HG02943 (cell line): Measurements from ENCODE around the gene APMAP.
A peak's percentile ranks its signal among the peaks of the same experiment; 100 is the strongest.

Source experiments
- ATAC-seq: cut with Tn5 transposase; IDR thresholded peaks from one replicate; pipeline ENCODE4 v1.9.1; 2021; ENCODE audit warnings: mild to moderate bottlenecking, low read depth, moderate library complexity; ENCODE audit not compliant: unreplicated experiment

The APMAP gene, protein sequence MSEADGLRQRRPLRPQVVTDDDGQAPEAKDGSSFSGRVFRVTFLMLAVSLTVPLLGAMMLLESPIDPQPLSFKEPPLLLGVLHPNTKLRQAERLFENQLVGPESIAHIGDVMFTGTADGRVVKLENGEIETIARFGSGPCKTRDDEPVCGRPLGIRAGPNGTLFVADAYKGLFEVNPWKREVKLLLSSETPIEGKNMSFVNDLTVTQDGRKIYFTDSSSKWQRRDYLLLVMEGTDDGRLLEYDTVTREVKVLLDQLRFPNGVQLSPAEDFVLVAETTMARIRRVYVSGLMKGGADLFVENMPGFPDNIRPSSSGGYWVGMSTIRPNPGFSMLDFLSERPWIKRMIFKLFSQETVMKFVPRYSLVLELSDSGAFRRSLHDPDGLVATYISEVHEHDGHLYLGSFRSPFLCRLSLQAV

DNA sequence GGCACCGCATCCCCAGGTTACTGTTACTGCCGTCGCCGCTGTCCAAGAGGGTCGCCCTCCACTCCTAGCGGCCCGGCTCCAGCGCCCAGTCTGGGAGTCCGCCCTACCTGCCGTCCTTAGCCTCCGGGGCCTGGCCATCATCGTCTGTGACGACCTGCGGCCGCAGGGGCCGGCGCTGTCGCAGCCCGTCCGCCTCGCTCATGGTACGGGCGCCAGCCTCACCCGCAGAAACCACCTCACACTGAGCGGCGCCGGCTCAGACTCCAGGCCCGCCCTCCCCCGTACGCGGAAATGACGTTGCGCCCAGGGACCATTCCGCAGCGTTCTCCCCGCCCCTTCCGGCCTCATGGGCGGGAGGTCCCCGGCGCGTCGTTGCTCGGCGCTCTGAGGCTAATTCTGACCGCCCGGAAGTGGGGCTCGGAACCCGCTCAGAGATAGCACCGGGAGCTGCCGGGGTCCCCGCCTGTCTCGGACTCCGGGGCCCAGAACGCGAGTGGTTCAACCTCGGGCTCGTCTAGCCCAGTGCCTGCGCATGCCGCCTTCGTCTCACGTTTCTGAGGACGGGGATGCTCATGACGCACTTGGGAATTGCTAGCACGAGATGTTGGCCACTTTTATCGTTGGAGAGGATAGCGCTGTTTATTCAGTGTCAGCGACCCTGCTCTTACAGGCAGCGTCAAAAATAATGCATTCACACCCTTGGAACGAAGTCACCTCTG is at the start of gene APMAP:
TSS of gene APMAP (minus strand) at position 265 of the 719 bp plus-strand sequence. CDS start at position 202, 63 bp downstream.
- peak; percentile 94 for ATAC-seq

DNA sequence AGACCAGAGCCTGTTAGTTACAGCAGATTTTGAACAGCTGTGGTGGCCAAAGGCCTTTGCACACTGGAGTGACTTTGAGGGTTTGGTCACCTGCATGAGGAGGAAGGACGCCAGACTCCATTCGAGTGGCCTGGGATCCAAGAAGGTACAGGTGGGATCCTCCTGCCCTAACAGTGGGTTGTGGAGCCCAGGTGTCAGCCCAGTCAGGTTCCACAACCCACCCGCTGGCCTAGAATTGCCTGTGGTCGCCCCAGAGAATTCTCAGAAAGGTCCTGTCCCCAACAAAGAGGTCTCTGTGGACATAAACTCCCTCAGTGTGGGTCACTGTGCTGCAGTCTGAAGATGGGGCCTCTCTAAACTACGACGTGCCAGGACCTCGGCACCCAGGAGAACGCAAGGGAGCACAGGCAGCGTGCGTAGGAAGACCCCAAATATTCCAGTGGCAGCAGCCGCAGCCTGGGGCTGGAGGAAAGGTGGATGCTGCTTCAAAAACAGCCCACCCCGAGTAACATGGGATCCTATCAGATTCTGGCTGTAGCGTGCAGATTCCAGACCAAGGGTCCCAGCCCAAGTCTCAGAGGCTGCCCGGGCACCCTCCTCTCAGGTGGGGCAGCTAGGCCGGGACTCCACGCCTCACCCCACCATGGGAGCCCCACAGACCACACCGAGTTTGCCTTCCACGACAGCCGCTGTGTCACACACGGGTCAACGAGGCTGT is 49.4 kb upstream of the APMAP start:
- ATAC-seq: no peak

DNA sequence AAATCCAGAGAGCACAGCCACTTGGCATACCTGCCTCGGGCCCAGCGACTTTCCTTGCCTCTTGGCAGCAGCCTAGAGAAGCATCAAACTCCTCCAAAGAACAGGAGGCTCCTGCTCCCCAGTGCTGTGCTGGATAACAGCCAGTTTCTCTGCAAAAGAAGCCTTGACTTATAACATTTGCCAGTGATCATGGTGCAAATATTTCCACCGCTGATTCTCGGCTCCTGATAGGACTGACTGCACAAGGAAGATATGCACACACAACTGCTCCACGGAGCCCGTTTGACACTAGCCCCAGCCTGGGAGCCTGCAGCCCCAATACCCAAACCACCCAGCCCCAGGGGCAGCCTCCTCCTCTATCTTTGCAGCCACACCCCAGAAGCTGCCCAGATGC is 47.9 kb upstream of the APMAP start:
- ATAC-seq: no peak

DNA sequence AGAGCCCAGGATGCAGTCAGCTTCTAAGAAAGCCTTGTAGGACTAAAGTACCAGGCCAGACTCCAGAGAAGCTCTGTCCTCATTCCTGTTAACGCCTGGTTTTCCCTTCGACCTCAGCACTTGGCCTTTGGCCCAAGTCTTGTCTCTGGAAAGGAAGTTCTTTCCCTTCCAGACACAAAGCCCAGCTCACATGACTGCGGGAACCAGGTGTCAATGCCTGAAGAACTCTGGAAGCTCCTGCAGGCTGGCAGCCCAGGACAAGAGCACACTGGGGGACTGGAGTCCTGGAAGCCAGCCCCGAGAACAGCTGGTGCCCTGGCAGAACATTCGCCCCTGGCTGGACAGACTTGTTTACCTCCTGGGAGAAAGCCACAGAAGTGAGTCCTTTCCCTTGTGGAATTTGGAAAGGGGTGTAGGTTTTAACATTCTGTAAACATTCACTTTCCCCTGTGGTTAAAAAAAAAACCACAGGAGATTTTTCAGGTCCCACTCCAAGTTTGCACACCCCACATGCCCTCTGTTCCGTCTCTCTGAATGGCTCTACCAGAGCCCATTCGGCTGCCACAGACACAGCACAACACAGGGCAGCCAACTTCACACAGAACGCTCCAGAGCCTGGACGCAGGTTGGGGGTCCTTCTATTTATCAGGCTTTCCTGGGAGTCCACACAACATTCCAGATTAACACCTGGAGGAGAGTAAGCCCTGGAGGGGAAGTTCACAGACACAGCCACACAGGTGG is 47.3 kb upstream of the APMAP start:
- ATAC-seq: no peak

DNA sequence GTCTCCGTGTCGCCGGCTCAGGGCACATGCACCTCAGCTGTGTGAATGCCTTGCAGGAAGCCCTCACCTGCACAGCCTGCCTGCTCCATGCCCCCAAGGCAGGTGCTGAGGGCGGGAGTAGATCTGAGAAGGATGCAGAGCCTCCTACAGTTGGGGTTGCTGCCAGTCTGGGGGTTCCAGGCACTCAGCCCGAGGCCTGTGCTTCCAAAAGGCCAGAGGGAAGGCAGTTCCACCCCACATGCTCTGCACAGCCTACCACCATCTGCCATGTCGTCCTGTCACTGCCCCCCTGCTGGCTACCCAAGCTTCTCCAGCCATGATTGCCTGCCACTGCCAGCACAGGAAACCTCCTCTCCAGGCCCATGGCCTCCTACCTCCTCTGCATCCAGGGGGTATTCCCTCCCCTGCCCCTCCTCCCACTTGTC is 46.1 kb upstream of the APMAP start:
- ATAC-seq: no peak

DNA sequence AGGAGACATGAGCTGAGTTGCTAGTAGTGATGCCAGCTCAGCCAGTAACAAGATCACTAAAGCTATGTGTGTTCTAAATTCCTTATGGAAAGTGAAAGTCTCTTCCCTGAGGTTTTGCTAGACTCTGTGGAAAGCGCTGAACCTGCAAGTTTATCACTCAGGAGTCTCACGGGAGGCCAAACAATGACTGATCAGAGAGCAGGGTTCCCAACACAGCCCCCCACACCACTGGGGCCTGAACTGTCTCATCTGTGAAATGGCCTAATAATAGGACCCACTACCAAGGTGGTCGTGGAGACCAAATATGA is 45.5 kb upstream of the APMAP start:
- ATAC-seq: no peak

DNA sequence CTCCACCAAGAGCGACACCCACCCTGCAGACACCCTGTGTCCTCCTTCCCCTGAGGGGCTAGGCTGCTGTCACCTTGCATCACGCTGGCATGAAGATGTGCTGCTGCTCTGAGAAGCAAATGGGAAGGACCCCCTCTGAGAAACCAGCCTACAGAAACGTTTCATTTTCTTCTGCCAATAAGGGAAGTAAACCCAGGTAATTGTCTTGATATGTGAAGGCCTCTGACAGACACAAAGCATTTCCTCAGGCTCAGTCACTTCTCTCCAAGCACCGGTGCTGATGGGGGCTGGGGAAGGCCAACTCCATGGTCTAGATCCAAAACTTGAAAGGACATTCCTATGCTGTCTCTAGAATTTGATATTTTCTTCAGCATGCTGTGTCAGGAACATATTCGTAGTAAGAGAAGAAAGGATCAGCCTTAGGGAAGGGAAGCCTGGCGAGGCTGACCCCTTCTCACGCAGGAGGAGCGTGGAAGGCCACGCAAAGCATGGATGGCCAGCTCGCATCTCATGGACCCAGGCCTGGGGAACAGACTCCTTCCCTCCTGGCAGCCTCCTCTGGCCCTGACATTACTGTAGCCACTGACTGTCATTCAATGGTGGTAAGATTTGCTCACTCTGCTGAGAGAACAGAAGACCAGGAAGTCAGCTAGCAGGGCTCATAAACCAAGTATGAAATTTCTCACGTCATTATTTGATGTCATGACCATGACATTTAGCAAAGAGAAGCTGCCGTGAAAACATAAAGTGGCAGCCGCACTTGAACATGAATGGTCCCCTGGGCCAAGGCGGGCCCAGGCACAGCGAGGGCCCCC is 44.9 kb upstream of the APMAP start:
- no peak for ATAC-seq

DNA sequence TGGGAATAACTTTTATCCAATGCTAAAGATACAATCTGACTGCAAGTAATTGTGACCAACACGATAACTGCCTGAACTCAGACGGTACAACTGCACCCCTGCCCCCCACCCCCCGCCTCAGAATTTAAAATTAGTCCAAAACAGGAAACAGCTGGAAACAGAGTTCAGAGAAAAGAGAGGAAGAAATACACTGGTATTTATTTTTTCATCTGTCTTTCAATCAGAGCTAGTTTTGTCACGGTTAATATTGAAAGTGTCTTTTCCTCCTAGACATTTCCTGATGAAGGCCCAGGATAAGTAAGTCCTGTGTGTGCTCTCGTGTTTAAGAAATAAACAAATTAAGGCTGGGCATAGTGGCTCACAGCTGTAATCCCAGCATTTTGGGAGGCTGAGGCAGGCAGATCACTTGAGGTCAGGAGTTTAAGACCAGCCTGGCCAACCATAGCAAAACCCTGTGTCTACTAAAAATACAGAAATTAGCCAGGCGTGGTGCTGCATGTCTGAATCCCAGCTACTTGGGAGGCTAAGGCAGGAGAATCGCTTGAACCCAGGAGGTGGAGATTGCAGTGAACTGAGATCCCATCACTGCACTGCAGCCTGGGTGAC is 43.9 kb upstream of the APMAP start:
- no peak for ATAC-seq

DNA sequence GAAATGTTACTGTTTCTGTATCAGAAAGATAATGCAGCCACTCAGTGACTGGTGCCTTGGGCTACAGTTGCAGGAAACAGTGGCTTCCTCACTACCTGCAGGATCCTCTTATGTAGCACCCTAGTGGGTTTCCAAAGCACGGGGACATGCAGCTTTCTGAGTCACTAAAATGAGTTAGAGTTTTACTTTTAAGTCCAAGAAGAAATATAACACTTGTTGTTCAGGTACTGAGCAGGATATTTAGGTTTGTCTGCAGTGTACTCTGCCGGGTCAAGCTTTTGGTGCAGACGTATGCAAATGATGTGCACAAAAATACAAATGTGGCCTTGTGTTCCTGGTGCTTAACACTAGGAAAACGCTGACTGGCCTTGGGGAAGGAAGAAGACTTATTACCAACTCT is 43.4 kb upstream of the APMAP start:
- no peak for ATAC-seq

DNA sequence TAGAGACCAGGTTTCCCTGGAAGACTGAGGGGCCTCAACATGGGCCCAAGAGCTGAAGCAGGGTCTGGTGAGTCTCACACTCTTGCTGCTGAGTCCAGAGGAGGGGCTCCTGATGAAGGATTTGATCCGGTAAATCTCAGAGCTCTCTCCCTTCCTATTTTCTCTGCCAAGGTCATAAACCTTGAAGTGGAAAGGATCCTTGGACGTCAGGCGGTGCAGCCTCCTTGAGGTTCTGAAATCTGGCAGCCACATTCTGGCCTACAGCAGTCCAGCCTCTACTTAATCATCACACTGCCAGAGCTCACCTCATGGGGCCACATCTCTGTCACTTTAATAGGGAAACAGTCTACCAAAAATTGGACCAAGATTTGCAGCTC is 41.4 kb upstream of the APMAP start:
- ATAC-seq: no peak

DNA sequence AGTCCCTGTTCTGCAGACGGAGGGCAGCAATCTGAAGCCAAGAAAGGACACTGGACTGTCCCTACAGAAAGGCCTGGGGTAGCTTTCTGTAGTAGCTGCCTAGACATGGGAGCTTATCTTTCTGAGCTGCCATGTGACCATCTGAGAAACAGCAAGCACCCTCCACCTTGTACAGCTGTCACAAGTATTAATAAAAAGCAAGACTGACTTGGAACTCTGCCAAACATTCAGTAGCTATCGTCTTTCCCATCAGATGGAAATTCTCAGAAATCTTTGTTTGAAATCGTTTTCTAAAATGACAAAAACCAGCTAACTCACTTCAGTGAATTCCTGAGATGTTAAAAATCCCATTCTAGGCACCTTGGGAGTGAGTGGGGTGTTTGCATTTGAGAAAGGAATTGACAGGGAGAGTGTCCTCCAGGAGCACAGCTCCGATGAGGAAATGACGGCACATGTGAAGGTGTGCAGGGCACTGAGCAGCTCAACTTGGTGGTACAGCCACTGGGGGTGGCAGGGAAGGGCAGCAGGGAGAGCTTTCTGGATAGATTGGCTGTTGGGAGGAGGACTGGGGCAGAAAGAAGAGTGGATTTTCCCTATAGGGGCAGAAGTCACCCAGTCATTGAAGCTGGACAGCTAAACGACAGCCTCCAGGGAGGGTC is 40.8 kb upstream of the APMAP start:
- ATAC-seq: no peak

DNA sequence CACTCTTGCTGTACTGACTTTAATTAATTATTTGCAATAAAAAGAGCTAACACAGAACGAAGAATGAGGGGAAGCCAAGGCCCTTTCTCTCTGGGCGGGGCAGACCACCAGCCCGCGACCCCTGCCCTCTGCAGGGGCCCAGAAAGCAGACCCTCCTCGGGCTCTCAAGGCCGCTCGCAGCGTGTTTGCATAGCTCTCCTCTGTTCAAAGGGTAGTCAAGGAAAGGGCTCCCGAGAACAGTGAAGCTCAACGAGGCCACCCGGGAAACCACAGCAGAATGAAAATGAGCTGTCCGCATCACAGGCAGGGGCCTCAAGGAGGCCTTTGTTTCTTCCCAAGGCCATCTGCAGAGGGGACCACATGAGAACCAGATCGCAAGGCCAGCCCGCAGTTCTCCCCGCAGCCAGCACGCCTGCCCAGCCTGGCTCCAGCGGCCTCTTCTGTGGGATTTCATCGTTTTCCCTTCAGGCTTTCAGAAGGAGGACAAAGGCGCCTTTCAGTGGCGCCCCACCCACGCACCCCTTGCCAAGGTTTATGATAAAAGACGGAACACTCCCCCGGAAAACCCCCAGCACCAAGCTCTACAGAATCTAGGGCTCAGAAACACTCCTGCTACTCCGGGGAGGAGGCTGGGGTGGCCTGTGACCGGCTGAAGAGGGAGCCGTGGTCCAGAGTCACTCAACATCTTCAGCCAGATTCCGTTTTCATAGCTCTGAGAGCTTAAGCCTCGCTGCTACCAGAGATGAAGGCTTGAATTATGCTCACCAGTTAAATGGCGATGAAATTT is 40.1 kb upstream of the APMAP start:
- ATAC-seq: no peak

DNA sequence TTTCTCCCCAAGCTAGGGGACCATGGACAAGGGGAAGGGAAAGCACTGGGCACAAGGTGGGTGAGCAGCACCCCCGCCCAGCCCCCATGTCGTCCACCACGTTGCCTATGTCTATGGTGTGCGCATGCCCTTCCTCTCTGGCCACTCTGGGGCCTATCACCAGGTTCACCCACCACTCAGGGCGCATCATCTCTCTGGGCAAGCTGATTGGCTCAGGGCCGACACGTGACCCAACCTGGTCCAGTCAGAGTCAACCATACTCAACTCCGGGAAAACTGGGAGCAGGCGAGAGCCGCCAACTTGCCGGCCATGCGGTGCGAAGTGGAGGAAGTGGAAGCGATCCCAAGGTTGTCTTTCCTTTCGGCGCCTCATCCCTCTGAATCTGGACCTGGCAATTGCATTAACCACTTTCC is 39.5 kb upstream of the APMAP start:
- ATAC-seq: no peak

DNA sequence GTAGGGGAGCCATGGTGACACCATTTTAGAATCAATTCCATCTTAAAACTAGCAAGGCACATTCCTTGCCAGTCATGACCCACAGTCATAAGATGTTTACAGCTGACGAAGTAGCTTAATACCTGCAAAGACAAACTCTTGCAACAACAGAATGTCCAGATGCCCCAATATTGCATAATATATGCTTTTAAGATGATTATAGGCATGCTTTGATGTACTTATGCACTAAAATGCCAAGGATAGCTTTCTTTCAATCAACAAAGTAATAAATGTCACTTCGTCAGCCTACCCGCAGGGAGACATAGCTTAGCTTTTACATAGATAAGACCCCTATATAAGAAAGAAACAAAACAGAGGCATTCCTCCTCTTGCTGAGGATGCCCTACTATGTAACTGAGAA is 38.7 kb upstream of the APMAP start:
- ATAC-seq: no peak

DNA sequence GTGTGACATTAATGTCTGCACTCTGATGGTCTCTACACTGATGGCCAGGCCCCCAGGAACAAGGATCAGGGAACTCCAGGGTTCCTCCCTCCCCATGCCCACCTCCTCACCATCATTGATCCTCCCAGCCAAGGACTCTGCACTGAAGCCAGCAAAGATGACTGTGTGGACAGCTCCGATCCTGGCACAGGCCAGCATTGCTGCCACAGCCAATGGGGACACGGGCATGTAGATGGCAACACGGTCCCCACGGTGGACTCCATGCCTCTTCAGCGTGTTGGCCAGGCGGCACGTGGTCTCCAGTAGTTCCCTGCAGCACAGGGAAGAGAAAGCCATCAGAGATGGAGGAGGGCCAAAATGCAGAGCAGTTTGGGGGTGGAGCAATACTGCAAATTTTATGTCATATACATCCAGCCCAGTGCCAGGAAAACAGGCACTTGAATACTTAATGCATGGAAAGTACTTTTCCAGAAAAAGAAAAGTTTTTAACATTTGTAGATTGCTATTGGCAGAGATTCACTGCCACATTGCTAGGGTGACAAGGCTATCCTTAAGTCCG is 38.2 kb upstream of the APMAP start:
- no peak for ATAC-seq

DNA sequence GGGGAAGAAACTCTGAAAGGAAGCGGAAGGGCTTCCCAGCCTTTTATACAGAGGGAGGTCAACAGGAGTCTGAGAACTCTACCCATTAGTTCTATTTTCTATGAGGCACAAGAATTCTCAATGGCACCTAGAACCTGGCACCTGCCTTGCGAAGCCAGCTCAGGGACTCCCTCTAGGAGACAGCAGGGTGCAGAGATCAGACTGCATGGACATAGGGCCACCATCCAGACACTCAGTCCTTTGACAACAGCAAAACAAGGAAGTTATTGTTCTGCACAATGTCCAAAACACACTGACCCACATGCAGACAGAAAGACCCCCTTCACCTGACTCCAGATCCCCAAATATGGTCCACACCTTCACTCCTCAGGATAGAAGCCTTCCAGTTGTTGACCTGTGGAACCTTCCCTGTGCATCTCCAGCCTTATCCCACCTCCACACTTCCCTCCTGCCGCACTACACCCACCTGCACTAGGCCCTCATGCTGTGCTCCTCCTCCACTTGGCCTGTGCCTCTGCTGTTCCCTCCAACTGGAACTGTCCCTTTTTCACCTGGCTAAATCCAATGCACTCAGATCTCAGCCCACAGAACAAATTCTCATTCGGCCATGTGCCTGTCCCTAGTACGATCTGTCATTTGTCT is 37.6 kb upstream of the APMAP start:
- ATAC-seq: no peak

DNA sequence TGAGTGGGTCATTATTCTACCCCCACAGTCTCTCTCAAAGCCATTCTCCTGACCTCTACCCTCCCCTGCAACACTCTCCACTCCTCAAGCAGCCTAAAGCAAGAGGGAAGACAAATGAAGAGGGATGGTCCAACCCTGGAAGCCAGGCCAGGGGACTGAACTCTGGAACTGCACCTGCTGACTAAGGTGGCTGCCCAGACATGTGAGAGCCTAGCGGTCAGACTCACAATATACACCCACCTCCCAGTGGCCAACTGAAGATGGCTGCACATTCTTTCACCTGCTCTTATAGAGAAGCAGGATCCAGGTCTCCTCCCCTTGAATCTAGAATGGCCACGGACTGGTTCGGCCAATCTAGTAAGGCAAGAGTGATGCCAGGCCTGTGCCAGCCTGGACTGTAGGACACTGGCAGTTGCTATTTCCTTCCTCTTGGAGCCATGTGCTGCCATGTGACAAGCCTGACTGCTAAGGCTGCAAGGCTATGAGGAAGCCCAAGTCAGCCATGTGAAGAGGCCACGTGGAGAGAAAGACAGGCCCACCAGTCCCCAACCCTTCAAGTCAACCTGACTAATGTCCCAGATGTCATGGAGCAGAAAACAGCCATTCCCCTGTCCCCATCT is 33.5 kb upstream of the APMAP start:
- no peak for ATAC-seq
